Stimulated activated memory B cell treated with anti-CD40 and anti-IgM and Interleukin-4, amounts not matched to agents 10 μg/mL and 1 μg/mL and 100 μg/mL, for 72 hours (primary cell): Measurements from ENCODE around the gene GPR33.
"Not testable (repeated sequence)": the region's sequence is repeated elsewhere in the genome, so short reads cannot be mapped to it uniquely, and the experiment has no call there.

Experiments used
- ATAC-seq: fragments of 150-1000 bp; cut with Tn5 transposase; 2 replicates; pipeline ENCODE4 v1.10.0; 2021
- H3K27ac Mint-ChIP-seq: one replicate; pipeline ENCODE4 v1.8.0; 2022; ENCODE audit warnings: mild to moderate bottlenecking, mixed read lengths
- H3K27me3 Mint-ChIP-seq: one replicate; pipeline ENCODE4 v1.8.0; 2022; ENCODE audit warnings: mixed read lengths
- H3K36me3 Mint-ChIP-seq: one replicate; pipeline ENCODE4 v1.8.0; 2022; ENCODE audit warnings: mixed read lengths
- H3K4me1 Mint-ChIP-seq: one replicate; pipeline ENCODE4 v1.8.0; 2022; ENCODE audit warnings: mixed read lengths
- H3K4me3 Mint-ChIP-seq: one replicate; pipeline ENCODE4 v1.8.0; 2022; ENCODE audit warnings: mild to moderate bottlenecking, moderate library complexity, mixed read lengths
- H3K9me3 Mint-ChIP-seq: one replicate; pipeline ENCODE4 v1.8.0; 2022; ENCODE audit warnings: mixed read lengths

Gene GPR33

GRCh38 chr14:31479027-31479426, 8.8 kb downstream of the GPR33 start:
- Mint-ChIP-seq H3K4me3 (no peak overlapping the region), H3K27me3 (no peaks in the 10 kb centered on the region), H3K9me3 (peaks cover 3% of the 10 kb centered on the region)

GRCh38 chr14:31477248-31477647, 10.6 kb downstream of the GPR33 start:
- ATAC-seq, result no peak
- H3K9me3 Mint-ChIP-seq, result peaks cover 3% of the 10 kb centered on the region
- no peak overlapping the region for H3K4me3 Mint-ChIP-seq
- H3K27me3 Mint-ChIP-seq, result no peaks in the 10 kb centered on the region
- no peak overlapping the region for H3K27ac Mint-ChIP-seq
- no peaks in the 10 kb centered on the region for H3K36me3 Mint-ChIP-seq
- no peaks in the 10 kb centered on the region for H3K4me1 Mint-ChIP-seq

More at GRCh38 chr14:31479027-31479426, 8.8 kb downstream of the GPR33 start:
- no peak for ATAC-seq
- Mint-ChIP-seq H3K4me1 (no peaks in the 10 kb centered on the region), H3K36me3 (no peaks in the 10 kb centered on the region), H3K27ac (no peak overlapping the region)

- H3K27ac Mint-ChIP-seq, result no peak overlapping the region
Observed at GRCh38 chr14:31476131-31476866, 11.5 kb downstream of the GPR33 start.

GRCh38 chr14:31466554-31466953, 21.3 kb downstream of the GPR33 start:
- Mint-ChIP-seq H3K27ac (no peak overlapping the region), H3K36me3 (no peaks in the 10 kb centered on the region), H3K27me3 (no peaks in the 10 kb centered on the region), H3K4me1 (peaks cover 6% of the 10 kb centered on the region), H3K4me3 (no peak overlapping the region), H3K9me3 (no peaks in the 10 kb centered on the region)
- no peak for ATAC-seq

More at GRCh38 chr14:31476131-31476866, 11.5 kb downstream of the GPR33 start:
- H3K4me3 Mint-ChIP-seq, result no peak overlapping the region
- no peaks in the 10 kb centered on the region for H3K36me3 Mint-ChIP-seq
- ATAC-seq, result no peak
- peaks cover 3% of the 10 kb centered on the region for H3K9me3 Mint-ChIP-seq
- no peaks in the 10 kb centered on the region for H3K27me3 Mint-ChIP-seq
- H3K4me1 Mint-ChIP-seq, result no peaks in the 10 kb centered on the region

- H3K27me3 Mint-ChIP-seq, result no peaks in the 10 kb centered on the region
- H3K27ac Mint-ChIP-seq, result no peak overlapping the region
- H3K36me3 Mint-ChIP-seq, result no peaks in the 10 kb centered on the region
- ATAC-seq, result no peak
- no peak overlapping the region for H3K4me3 Mint-ChIP-seq
- no peaks in the 10 kb centered on the region for H3K9me3 Mint-ChIP-seq
- H3K4me1 Mint-ChIP-seq, result peaks cover 10% of the 10 kb centered on the region
Observed at GRCh38 chr14:31465111-31465510, 22.7 kb downstream of the GPR33 start.

- not testable (repeated sequence) for H3K27ac Mint-ChIP-seq, ATAC-seq, H3K36me3 Mint-ChIP-seq, H3K9me3 Mint-ChIP-seq, H3K4me3 Mint-ChIP-seq, H3K27me3 Mint-ChIP-seq
- H3K4me1 Mint-ChIP-seq, result peaks cover 10% of the 10 kb centered on the region
Observed at GRCh38 chr14:31462450-31462849, 25.4 kb downstream of the GPR33 start.

GRCh38 chr14:31461545-31461944, 26.3 kb downstream of the GPR33 start:
- Mint-ChIP-seq H3K9me3 (no peaks in the 10 kb centered on the region), H3K27me3 (no peaks in the 10 kb centered on the region), H3K36me3 (no peaks in the 10 kb centered on the region), H3K4me3 (no peak overlapping the region), H3K27ac (peak overlapping the region; percentile 12), H3K4me1 (peaks cover 13% of the 10 kb centered on the region)
- ATAC-seq, result no peak

GRCh38 chr14:31457665-31458659, 29.9 kb downstream of the GPR33 start:
- Mint-ChIP-seq H3K4me1 (peaks cover 27% of the 10 kb centered on the region), H3K27me3 (no peaks in the 10 kb centered on the region), H3K36me3 (no peaks in the 10 kb centered on the region), H3K9me3 (no peaks in the 10 kb centered on the region), H3K4me3 (peak overlapping the region; percentile 98), H3K27ac (peak overlapping the region; percentile 97)
- ATAC-seq, result no peak

- peak within 1 kb of the TSS; percentile 97 for H3K27ac Mint-ChIP-seq
- no peaks in the 10 kb centered on the region for H3K9me3 Mint-ChIP-seq
- no peaks in the 10 kb centered on the region for H3K36me3 Mint-ChIP-seq
- peak within 1 kb of the TSS; percentile 98 for H3K4me3 Mint-ChIP-seq
- peak; percentile 100 for ATAC-seq
- no peaks in the 10 kb centered on the region for H3K27me3 Mint-ChIP-seq
- peaks cover 26% of the 10 kb centered on the region for H3K4me1 Mint-ChIP-seq
Observed at GRCh38 chr14:31456841-31457664, 30.8 kb downstream of the GPR33 start, which contains the start of gene DTD2. Gene DTD2 (minus strand): TSS chr14:31457506. CDS start chr14:31457393, 113 bp downstream.

- no peak for ATAC-seq
- no peak overlapping the region for H3K4me3 Mint-ChIP-seq
- H3K27ac Mint-ChIP-seq, result no peak overlapping the region
- H3K27me3 Mint-ChIP-seq, result no peaks in the 10 kb centered on the region
- peaks cover 3% of the 10 kb centered on the region for H3K4me1 Mint-ChIP-seq
- H3K9me3 Mint-ChIP-seq, result no peaks in the 10 kb centered on the region
- H3K36me3 Mint-ChIP-seq, result peaks cover 27% of the 10 kb centered on the region
Observed at GRCh38 chr14:31449971-31450610, 37.7 kb downstream of the GPR33 start.

- H3K27ac Mint-ChIP-seq, result no peak overlapping the region
- no peak overlapping the region for H3K4me3 Mint-ChIP-seq
- no peak for ATAC-seq
- peaks cover under 1% of the 10 kb centered on the region for H3K9me3 Mint-ChIP-seq
- no peaks in the 10 kb centered on the region for H3K27me3 Mint-ChIP-seq
- H3K36me3 Mint-ChIP-seq, result peaks cover 29% of the 10 kb centered on the region
- H3K4me1 Mint-ChIP-seq, result no peaks in the 10 kb centered on the region
Observed at GRCh38 chr14:31449136-31449535, 38.7 kb downstream of the GPR33 start.

GRCh38 chr14:31445703-31446102, 42.1 kb downstream of the GPR33 start:
- Mint-ChIP-seq H3K36me3 (peaks cover 26% of the 10 kb centered on the region), H3K4me3 (no peak overlapping the region), H3K27ac (no peak overlapping the region), H3K4me1 (no peaks in the 10 kb centered on the region), H3K9me3 (peaks cover 3% of the 10 kb centered on the region), H3K27me3 (no peaks in the 10 kb centered on the region)
- no peak for ATAC-seq

GRCh38 chr14:31442284-31442683, 45.6 kb downstream of the GPR33 start:
- ATAC-seq, result no peak
- no peaks in the 10 kb centered on the region for H3K4me1 Mint-ChIP-seq
- peaks cover 3% of the 10 kb centered on the region for H3K9me3 Mint-ChIP-seq
- H3K27me3 Mint-ChIP-seq, result no peaks in the 10 kb centered on the region
- peaks cover 24% of the 10 kb centered on the region for H3K36me3 Mint-ChIP-seq
- H3K4me3 Mint-ChIP-seq, result no peak overlapping the region
- no peak overlapping the region for H3K27ac Mint-ChIP-seq

GRCh38 chr14:31441273-31442111, 46.3 kb downstream of the GPR33 start:
- Mint-ChIP-seq H3K36me3 (peaks cover 24% of the 10 kb centered on the region), H3K27ac (no peak overlapping the region), H3K27me3 (no peaks in the 10 kb centered on the region), H3K4me1 (peaks cover under 1% of the 10 kb centered on the region), H3K4me3 (no peak overlapping the region), H3K9me3 (peaks cover 3% of the 10 kb centered on the region)
- ATAC-seq, result no peak
